Measurements from ENCODE around the gene AOC1. TPM values are rescaled to one million over a fixed set of nuclear protein-coding genes. Genes with fewer than 3 reads are reported as not detected.

The AOC1 gene
- total RNA-seq, 1 donor from 2014 or later, result not detected

GRCh38 chr7:150855046-150855445 lies 2.7 kb downstream of the AOC1 start:
- DNase-seq (ENCODE audit: low spot score), result peak; percentile 30
- ATAC-seq, result no peak
- intact Hi-C loops (cut with DNase I), result no loop called here

GRCh38 chr7:150855476-150856302 lies 3.4 kb downstream of the AOC1 start:
- intact Hi-C loops (cut with DNase I), result no loop called here
- DNase-seq (ENCODE audit: low spot score) (peak; percentile 12), ATAC-seq (no peak)

GRCh38 chr7:150856303-150857275 lies 4.3 kb downstream of the AOC1 start:
- intact Hi-C loops (cut with DNase I), result no loop called here
- DNase-seq (ENCODE audit: low spot score), result peak; percentile 35
- ATAC-seq, result no peak

- intact Hi-C loops (cut with DNase I), result no loop called here
- ATAC-seq, result no peak
- DNase-seq (ENCODE audit: low spot score), result peak; percentile 48
These were observed 5.1 kb downstream of the AOC1 start for GRCh38 chr7:150857276-150858055.

- intact Hi-C loops (cut with DNase I), result no loop called here
- no peak for ATAC-seq
- DNase-seq (ENCODE audit: low spot score), result peak; percentile 30
These were observed 6.2 kb downstream of the AOC1 start for GRCh38 chr7:150858236-150859197.

- ATAC-seq (no peak), DNase-seq (ENCODE audit: low spot score) (no peak)
These were observed 8.1 kb downstream of the AOC1 start for GRCh38 chr7:150860291-150860977.

GRCh38 chr7:150860978-150861295 lies 8.6 kb downstream of the AOC1 start:
- ATAC-seq (no peak), DNase-seq (ENCODE audit: low spot score) (no peak)
- intact Hi-C loops (cut with DNase I), result no loop called here

More at GRCh38 chr7:150860291-150860977, 8.1 kb downstream of the AOC1 start:
- intact Hi-C loops (cut with DNase I), result no loop called here

GRCh38 chr7:150862356-150862755 lies 10.0 kb downstream of the AOC1 start:
- DNase-seq (ENCODE audit: low spot score), result no peak
- ATAC-seq, result no peak
- intact Hi-C loops (cut with DNase I), result no loop called here

- intact Hi-C loops (cut with DNase I), result no loop called here
- DNase-seq (ENCODE audit: low spot score), result no peak
- no peak for ATAC-seq
These were observed 11.6 kb downstream of the AOC1 start for GRCh38 chr7:150863946-150864345.

GRCh38 chr7:150866932-150867564 lies 14.7 kb downstream of the AOC1 start:
- no peak for DNase-seq (ENCODE audit: low spot score)
- intact Hi-C loops (cut with DNase I), result no loop called here

GRCh38 chr7:150867605-150868004 lies 15.3 kb downstream of the AOC1 start:
- intact Hi-C loops (cut with DNase I), result no loop called here
- ATAC-seq, result no peak
- no peak for DNase-seq (ENCODE audit: low spot score)

More at GRCh38 chr7:150866932-150867564, 14.7 kb downstream of the AOC1 start:
- no peak for ATAC-seq

- intact Hi-C loops (cut with DNase I), result no loop called here
- DNase-seq (ENCODE audit: low spot score) (no peak), ATAC-seq (no peak)
These were observed 17.1 kb downstream of the AOC1 start for GRCh38 chr7:150869467-150869866.

GRCh38 chr7:150871601-150872000 lies 19.3 kb downstream of the AOC1 start:
- DNase-seq (ENCODE audit: low spot score), result no peak
- no peak for ATAC-seq
- intact Hi-C loops (cut with DNase I), result no loop called here

GRCh38 chr7:150874401-150875198 lies 22.3 kb downstream of the AOC1 start:
- intact Hi-C loops (cut with DNase I), result no loop called here
- DNase-seq (ENCODE audit: low spot score) (no peak), ATAC-seq (no peak)

GRCh38 chr7:150875791-150876190 lies 23.5 kb downstream of the AOC1 start:
- DNase-seq (ENCODE audit: low spot score) (no peak), ATAC-seq (no peak)
- intact Hi-C loops (cut with DNase I), result no loop called here

GRCh38 chr7:150876817-150877526 lies 24.7 kb downstream of the AOC1 start:
- peak; percentile 89 for ATAC-seq
- intact Hi-C loops (cut with DNase I), result no loop called here
- no peak for DNase-seq (ENCODE audit: low spot score)

All from sciatic nerve (tissue), 2 donors.